Measurements from ENCODE around the gene MAP2K1.

- no peak for TF ChIP-seq ZNF143 (CRISPR knock-in tag; IDR thresholded peaks at IDR 0.05)
- TF ChIP-seq NFE2 (IDR thresholded peaks at IDR 0.05; ENCODE audit: low read depth) = peak; percentile 37; the same call in 1 of the 2 replicates
- TF ChIP-seq EZH2 (IDR thresholded peaks at IDR 0.05; ENCODE audit: borderline replicate concordance, low read depth, low read length) = no peak
- no peak for TF ChIP-seq CTCF (IDR thresholded peaks at IDR 0.05 in 2 of 3, conservative IDR thresholded peaks at IDR 0.05 in 1 of 3; ENCODE audit: insufficient read depth in 2 of 3, low read depth in 1 of 3, low read length in 3 of 3)
- TF ChIP-seq ATF2 (CRISPR knock-in tag; IDR thresholded peaks at IDR 0.05) = no peak
- no peak for TF ChIP-seq MAFK (IDR thresholded peaks at IDR 0.05; ENCODE audit: low read length)
- TF ChIP-seq BMI1 (IDR thresholded peaks at IDR 0.05; ENCODE audit: low read length) = no peak
- no peak for TF ChIP-seq ZBTB11 (CRISPR knock-in tag; IDR thresholded peaks at IDR 0.05)
- TF ChIP-seq NRF1 (conservative IDR thresholded peaks at IDR 0.05 in 1 of 2, IDR thresholded peaks at IDR 0.05 in 1 of 2) = no peak
- no peak for TF ChIP-seq KAT2B (IDR thresholded peaks at IDR 0.05; ENCODE audit: low read depth, low read length)
- TF ChIP-seq PREB (CRISPR knock-in tag; IDR thresholded peaks at IDR 0.05) = no peak
- no peak for TF ChIP-seq HNRNPUL1 (IDR thresholded peaks at IDR 0.05; ENCODE audit: low read length)
- no peak for TF ChIP-seq ZNF217 (CRISPR knock-in tag; IDR thresholded peaks at IDR 0.05)
- TF ChIP-seq POLR2A (conservative IDR thresholded peaks at IDR 0.05) = no peak
These were observed 16.7 kb upstream of the MAP2K1 start for GRCh38 chr15:66369773-66370651.
